ENCODE data around the gene FADS3. TPM values are rescaled to one million over a fixed set of nuclear protein-coding genes. Genes with fewer than 3 reads are reported as not detected.

FADS3 gene
- total and polyA plus RNA-seq, 2 donors from 2014 or later: 20.5 to 58.2 TPM

DNA sequence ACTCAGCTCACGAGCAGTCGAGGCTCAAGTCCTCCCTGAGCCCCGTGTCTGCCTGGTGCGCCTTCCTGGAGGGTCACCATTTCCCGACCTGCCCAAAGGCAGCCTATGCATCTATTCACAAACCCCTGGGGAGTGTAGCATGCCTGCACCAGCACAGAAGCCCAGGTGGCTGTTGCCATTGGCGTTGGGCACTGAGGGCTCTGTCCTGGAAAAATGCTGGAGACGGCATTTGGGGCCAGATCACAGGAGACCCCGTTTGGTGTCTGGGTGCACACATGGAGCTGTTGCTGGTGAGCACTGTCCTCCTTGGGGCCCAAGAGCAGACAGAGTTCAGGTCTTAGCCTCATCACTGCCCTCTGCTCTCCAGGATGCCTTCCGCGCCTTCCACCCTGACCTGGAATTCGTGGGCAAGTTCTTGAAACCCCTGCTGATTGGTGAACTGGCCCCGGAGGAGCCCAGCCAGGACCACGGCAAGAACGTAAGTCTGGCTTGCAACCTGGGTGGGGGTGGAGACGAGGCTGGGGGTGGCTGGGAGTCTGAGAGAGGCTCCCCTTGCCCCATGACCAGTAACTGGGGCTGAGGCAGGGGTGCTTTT, 53.8 kb downstream of the FADS3 start:
- Histone ChIP-seq H3K36me3 (ENCODE audit: control insufficient read depth in 2 of 3, insufficient read depth in 3 of 3, low read length in 3 of 3) (peaks cover 0 to 13% (median 6%) of the 10 kb centered on the region in 3 donors), H3K9ac (ENCODE audit: low read length in 3 of 3) (no peak overlapping the region), H3K4me1 (ENCODE audit: control insufficient read depth in 2 of 3, insufficient read depth in 2 of 3, low read depth in 1 of 3, low read length in 3 of 3) (peaks cover 0 to 9% (median 0%) of the 10 kb centered on the region in 3 donors), H3K27me3 (ENCODE audit: control insufficient read depth, insufficient read depth, low read length) (no peaks in the 10 kb centered on the region), H3K27ac (ENCODE audit: low read depth in 2 of 2, low read length in 2 of 2) (no peak overlapping the region), H3K9me3 (ENCODE audit: control insufficient read depth in 2 of 3, insufficient read depth in 1 of 3, low read length in 3 of 3) (no peaks in the 10 kb centered on the region), H3K4me3 (ENCODE audit: low read length in 3 of 3) (no peak overlapping the region)
- peak in 1 of 5 donors; percentile 58 for DNase-seq
- intact Hi-C loops (cut with DNase I): no loop called here
- TF ChIP-seq CTCF (IDR thresholded peaks at IDR 0.05; ENCODE audit: borderline replicate concordance, extremely low read depth, insufficient read depth): no peak
- no peak for FAIRE-seq

- no peak overlapping the region for H3K4me3 ChIP-seq (ENCODE audit: low read length in 3 of 3)
- H3K4me1 ChIP-seq (ENCODE audit: control insufficient read depth in 2 of 3, insufficient read depth in 2 of 3, low read depth in 1 of 3, low read length in 3 of 3): peaks cover 0 to 14% (median 7%) of the 10 kb centered on the region in 3 donors
- DNase-seq (peak in 1 of 5 donors; percentile 24), FAIRE-seq (no peak)
- no peak overlapping the region for H3K27ac ChIP-seq (ENCODE audit: low read depth in 2 of 2, low read length in 2 of 2)
- no peaks in the 10 kb centered on the region for H3K27me3 ChIP-seq (ENCODE audit: control insufficient read depth, insufficient read depth, low read length)
- H3K9me3 ChIP-seq (ENCODE audit: control insufficient read depth in 2 of 3, insufficient read depth in 1 of 3, low read length in 3 of 3): no peaks in the 10 kb centered on the region
- intact Hi-C loops (cut with DNase I): no loop called here
- no peak overlapping the region for H3K9ac ChIP-seq (ENCODE audit: low read length in 3 of 3)
- peaks cover 0 to 7% (median 6%) of the 10 kb centered on the region in 3 donors for H3K36me3 ChIP-seq (ENCODE audit: control insufficient read depth in 2 of 3, insufficient read depth in 3 of 3, low read length in 3 of 3)
- no peak for TF ChIP-seq CTCF (IDR thresholded peaks at IDR 0.05; ENCODE audit: borderline replicate concordance, extremely low read depth, insufficient read depth)
These were observed 55.2 kb downstream of the FADS3 start for GRCh38 chr11:61836193-61836592.

- DNase-seq: peak in 3 of 5 donors; percentile 18 to 90 (median 66)
- TF ChIP-seq CTCF (IDR thresholded peaks at IDR 0.05; ENCODE audit: borderline replicate concordance, extremely low read depth, insufficient read depth): no peak
- Histone ChIP-seq H3K4me1 (ENCODE audit: control insufficient read depth in 2 of 3, insufficient read depth in 2 of 3, low read depth in 1 of 3, low read length in 3 of 3) (peaks cover 0 to 22% (median 17%) of the 10 kb centered on the region in 3 donors), H3K36me3 (ENCODE audit: control insufficient read depth in 2 of 3, insufficient read depth in 3 of 3, low read length in 3 of 3) (no peaks in the 10 kb centered on the region), H3K4me3 (ENCODE audit: low read length in 3 of 3) (no peak overlapping the region), H3K27me3 (ENCODE audit: control insufficient read depth, insufficient read depth, low read length) (no peaks in the 10 kb centered on the region), H3K27ac (ENCODE audit: low read depth in 2 of 2, low read length in 2 of 2) (peak overlapping the region; percentile 18 to 20), H3K9me3 (ENCODE audit: control insufficient read depth in 2 of 3, insufficient read depth in 1 of 3, low read length in 3 of 3) (no peaks in the 10 kb centered on the region), H3K9ac (ENCODE audit: low read length in 3 of 3) (no peak overlapping the region)
- intact Hi-C loops (cut with DNase I): no loop called here
- FAIRE-seq: no peak
These were observed 56.9 kb downstream of the FADS3 start for GRCh38 chr11:61834278-61835048.

Data from kidney (tissue), 14 donors.